ENCODE data around the gene RAET1G.

- TF ChIP-seq CTCF (IDR thresholded peaks at IDR 0.05), result no peak
- no peak for TF ChIP-seq POLR2A (IDR thresholded peaks at IDR 0.05)
- no peak for TF ChIP-seq EP300 (IDR thresholded peaks at IDR 0.05; ENCODE audit: low read depth)
These were observed 44.7 kb upstream of the RAET1G start for GRCh38 chr6:149967591-149967990.
